Endodermal cell (in vitro differentiated cells): ENCODE measurements around the gene PANK1. TPM values are rescaled to one million over a fixed set of nuclear protein-coding genes. Genes with fewer than 3 reads are reported as not detected.

Experiments
- DNase-seq: peaks from one replicate; pipeline ENCODE4 v3.0.0-alpha.2; 2017
- H3K27ac ChIP-seq: 2 replicates; pipeline ENCODE4 v1.5.1; 2013; ENCODE audit warnings: mild to moderate bottlenecking, low read depth, low read length, moderate library complexity
- H3K27me3 ChIP-seq: 2 replicates; pipeline ENCODE4 v1.6.1; 2013; ENCODE audit warnings: mild to moderate bottlenecking, low read length, moderate library complexity; ENCODE audit not compliant: insufficient read depth, control insufficient read depth, poor library complexity, severe bottlenecking
- H3K36me3 ChIP-seq: 2 replicates; pipeline ENCODE4 v1.7.0; 2013; ENCODE audit warnings: mild to moderate bottlenecking, low read length, moderate library complexity; ENCODE audit not compliant: control insufficient read depth, insufficient read depth
- H3K4me1 ChIP-seq: one replicate; pipeline ENCODE4 v1.7.0; 2013; ENCODE audit warnings: low read length; ENCODE audit not compliant: control insufficient read depth, insufficient read depth
- H3K4me3 ChIP-seq: 2 replicates; pipeline ENCODE4 v1.5.1; 2013; ENCODE audit warnings: mild to moderate bottlenecking, low read length, moderate library complexity
- H3K9ac ChIP-seq: 2 replicates; pipeline ENCODE4 v1.6.1; 2013; ENCODE audit warnings: mild to moderate bottlenecking, low read length, moderate library complexity; ENCODE audit not compliant: poor library complexity, severe bottlenecking; ENCODE audit errors: extremely low read depth
- H3K9me3 ChIP-seq: 2 replicates; pipeline ENCODE4 v1.6.1; 2013; ENCODE audit warnings: mild to moderate bottlenecking, low read length, moderate library complexity; ENCODE audit not compliant: control insufficient read depth
- H3K27ac Mint-ChIP-seq: 2 replicates; pipeline ENCODE4 v1.8.0; 2020; ENCODE audit warnings: mixed read lengths
- H3K27me3 Mint-ChIP-seq: 2 replicates; pipeline ENCODE4 v1.8.0; 2021; ENCODE audit warnings: mild to moderate bottlenecking, mixed read lengths; ENCODE audit not compliant: insufficient read depth
- H3K36me3 Mint-ChIP-seq: 2 replicates; pipeline ENCODE4 v1.8.0; 2020; ENCODE audit warnings: low read depth, mixed read lengths
- H3K4me1 Mint-ChIP-seq: 2 replicates; pipeline ENCODE4 v1.8.0; 2020; ENCODE audit warnings: mixed read lengths
- H3K4me3 Mint-ChIP-seq: 2 replicates; pipeline ENCODE4 v1.8.0; 2020; ENCODE audit warnings: mild to moderate bottlenecking, moderate library complexity, mixed read lengths
- H3K9me3 Mint-ChIP-seq: 2 replicates; pipeline ENCODE4 v1.8.0; 2020; ENCODE audit warnings: mild to moderate bottlenecking, mixed read lengths
- WGBS, 2 experiments: methylation state at CpG; one replicate each; pipeline versions ENCODE4 v1.1.5 to v1.1.7; 2013; ENCODE audit warnings: missing lambda C conversion rate in 2 of 2, mixed read lengths in 1 of 2; ENCODE audit not compliant: insufficient coverage in 1 of 2, insufficient read length in 1 of 2; 5-methylcytosine and 5-hydroxymethylcytosine counted together
- total RNA-seq, 2 donors: library from RNA; stranded (reverse); fragmentation: NEBNext Ultra II Directional in 1 of 2; extraction: Animal tissue kit (Norgen Biotek cat#: 25700) in 1 of 2; gene quantifications; 2 replicates in 1 of 2; 3 replicates in 1 of 2; pipeline ENCODE4 v1.2.1, GENCODE V29; 2021
- TF ChIP-seq, protein P1 (sequence below): fragments of 200-600 bp; sonication (generic); conservative IDR thresholded peaks from 2 replicates; pipeline ENCODE4 v1.5.0; 2021; ENCODE audit warnings: antibody characterized with exemption, mild to moderate bottlenecking

PANK1 gene
- total RNA-seq, 2 donors from 2014 or later = 23.4 to 28.8 TPM

DNA sequence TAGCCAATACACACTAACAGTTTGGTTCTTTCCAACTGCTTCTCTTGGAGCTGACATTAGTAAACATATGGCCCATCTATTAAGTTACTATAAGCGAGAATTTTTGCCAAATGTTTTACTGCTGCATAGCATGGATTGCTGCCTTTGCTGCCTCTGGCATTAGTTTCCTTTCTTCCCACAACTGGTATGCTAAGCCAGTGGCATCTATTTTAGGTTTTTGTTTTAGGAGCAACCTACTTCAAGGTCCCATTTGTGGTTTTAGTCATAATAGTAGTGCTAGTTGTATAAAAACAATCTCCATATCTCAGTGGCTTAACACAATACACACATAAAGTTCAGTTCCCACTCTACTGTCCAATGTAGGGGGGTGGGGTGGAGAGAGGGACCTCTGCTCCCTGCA is 25.9 kb upstream of the PANK1 start:
- H3K4me3 ChIP-seq = no peak overlapping the region
- H3K27ac ChIP-seq = no peak overlapping the region
- 88 to 92% methylated on average over 1 of the region's 1 CpG for WGBS, 2 experiments
- H3K4me1 Mint-ChIP-seq = peaks cover 25% of the 10 kb centered on the region
- no peaks in the 10 kb centered on the region for H3K9me3 ChIP-seq
- DNase-seq = no peak
- no peak overlapping the region for H3K4me3 Mint-ChIP-seq
- H3K27ac Mint-ChIP-seq = no peak overlapping the region
- no peak overlapping the region for H3K9ac ChIP-seq
- H3K27me3 ChIP-seq = no peaks in the 10 kb centered on the region
- no peaks in the 10 kb centered on the region for H3K36me3 ChIP-seq
- H3K36me3 Mint-ChIP-seq = no peaks in the 10 kb centered on the region
- H3K27me3 Mint-ChIP-seq = no peaks in the 10 kb centered on the region
- H3K4me1 ChIP-seq = peaks cover 6% of the 10 kb centered on the region
- TF ChIP-seq, protein P1, sequence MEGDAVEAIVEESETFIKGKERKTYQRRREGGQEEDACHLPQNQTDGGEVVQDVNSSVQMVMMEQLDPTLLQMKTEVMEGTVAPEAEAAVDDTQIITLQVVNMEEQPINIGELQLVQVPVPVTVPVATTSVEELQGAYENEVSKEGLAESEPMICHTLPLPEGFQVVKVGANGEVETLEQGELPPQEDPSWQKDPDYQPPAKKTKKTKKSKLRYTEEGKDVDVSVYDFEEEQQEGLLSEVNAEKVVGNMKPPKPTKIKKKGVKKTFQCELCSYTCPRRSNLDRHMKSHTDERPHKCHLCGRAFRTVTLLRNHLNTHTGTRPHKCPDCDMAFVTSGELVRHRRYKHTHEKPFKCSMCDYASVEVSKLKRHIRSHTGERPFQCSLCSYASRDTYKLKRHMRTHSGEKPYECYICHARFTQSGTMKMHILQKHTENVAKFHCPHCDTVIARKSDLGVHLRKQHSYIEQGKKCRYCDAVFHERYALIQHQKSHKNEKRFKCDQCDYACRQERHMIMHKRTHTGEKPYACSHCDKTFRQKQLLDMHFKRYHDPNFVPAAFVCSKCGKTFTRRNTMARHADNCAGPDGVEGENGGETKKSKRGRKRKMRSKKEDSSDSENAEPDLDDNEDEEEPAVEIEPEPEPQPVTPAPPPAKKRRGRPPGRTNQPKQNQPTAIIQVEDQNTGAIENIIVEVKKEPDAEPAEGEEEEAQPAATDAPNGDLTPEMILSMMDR = no peak
- no peaks in the 10 kb centered on the region for H3K9me3 Mint-ChIP-seq

GRCh38 chr10:89669985-89670384 is 24.9 kb upstream of the PANK1 start:
- Histone ChIP-seq H3K4me1 (peaks cover 2% of the 10 kb centered on the region), H3K4me3 (no peak overlapping the region), H3K36me3 (no peaks in the 10 kb centered on the region), H3K27me3 (no peaks in the 10 kb centered on the region), H3K9me3 (no peaks in the 10 kb centered on the region), H3K9ac (no peak overlapping the region), H3K27ac (no peak overlapping the region)
- no peak for DNase-seq
- H3K27ac Mint-ChIP-seq = no peak overlapping the region
- H3K27me3 Mint-ChIP-seq = no peaks in the 10 kb centered on the region
- H3K9me3 Mint-ChIP-seq = no peaks in the 10 kb centered on the region
- H3K4me3 Mint-ChIP-seq = no peak overlapping the region
- 95% methylated on average over 1 of the region's 1 CpG; no CpG with 5 or more reads in 1 of the 2 experiments for WGBS, 2 experiments
- H3K36me3 Mint-ChIP-seq = no peaks in the 10 kb centered on the region
- TF ChIP-seq, protein P1 = no peak
- peaks cover 17% of the 10 kb centered on the region for H3K4me1 Mint-ChIP-seq

DNA sequence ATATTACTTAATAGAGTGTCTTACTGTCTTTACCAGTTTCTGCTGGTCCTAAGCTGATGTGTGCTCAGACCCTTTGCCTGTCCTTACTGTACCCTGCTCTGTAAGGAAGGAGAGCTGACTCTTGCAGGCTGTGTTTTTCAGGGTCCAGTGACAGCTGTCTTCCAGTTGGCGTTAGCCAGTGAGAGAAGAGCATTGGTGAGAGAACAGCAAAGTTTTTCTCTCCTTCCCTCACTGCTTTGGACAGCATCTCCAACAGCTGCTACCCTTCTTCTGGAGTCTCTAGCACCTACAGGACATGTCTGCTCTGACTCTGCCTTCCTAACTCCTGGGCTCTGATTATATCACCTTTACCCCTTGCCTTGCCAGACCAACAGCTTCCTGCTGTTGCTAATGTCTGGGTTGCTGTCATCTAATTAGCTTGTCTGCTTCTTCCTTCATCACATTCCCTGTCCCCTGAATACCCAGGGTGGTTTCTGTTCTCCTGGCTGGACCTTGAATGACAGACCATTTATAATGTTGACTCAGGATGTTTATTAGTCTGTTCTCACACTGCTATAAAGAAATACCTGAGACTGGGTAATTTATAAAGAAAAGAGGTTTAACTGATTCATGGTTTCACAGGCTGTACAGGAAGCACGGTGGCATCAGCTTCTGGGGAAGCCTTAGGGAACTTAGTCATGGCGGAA is 23.5 kb upstream of the PANK1 start:
- Mint-ChIP-seq H3K9me3 (no peaks in the 10 kb centered on the region), H3K27me3 (no peaks in the 10 kb centered on the region), H3K36me3 (no peaks in the 10 kb centered on the region), H3K4me1 (peaks cover 6% of the 10 kb centered on the region), H3K4me3 (no peak overlapping the region), H3K27ac (no peak overlapping the region)
- H3K9me3 ChIP-seq = no peaks in the 10 kb centered on the region
- no peaks in the 10 kb centered on the region for H3K36me3 ChIP-seq
- H3K4me1 ChIP-seq = no peaks in the 10 kb centered on the region
- no peaks in the 10 kb centered on the region for H3K27me3 ChIP-seq
- DNase-seq = no peak
- TF ChIP-seq, protein P1 = no peak
- no peak overlapping the region for H3K4me3 ChIP-seq
- 90 to 92% methylated on average over 2 to 3 of the region's 3 CpGs for whole genome bisulfite sequencing, 2 experiments
- no peak overlapping the region for H3K9ac ChIP-seq
- no peak overlapping the region for H3K27ac ChIP-seq
